ENCODE results near the gene PRR16.

DNA sequence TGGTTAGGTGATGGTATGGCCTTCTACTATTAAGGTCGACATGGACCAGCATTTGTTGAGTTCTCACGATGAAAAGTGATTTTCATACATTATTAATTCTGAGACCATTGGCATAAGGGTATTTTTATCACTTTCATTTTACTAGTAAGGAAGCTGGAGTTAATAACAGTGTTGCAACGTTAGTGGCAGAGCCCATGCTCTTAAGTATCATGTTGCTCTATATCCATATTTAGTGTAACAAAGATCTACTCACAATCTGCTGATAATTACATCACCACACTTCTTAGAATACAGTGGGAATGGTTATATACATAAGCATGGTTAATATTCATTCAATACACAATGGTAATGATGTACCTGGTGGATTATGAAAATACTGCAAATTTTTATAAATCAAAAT lies 81.9 kb downstream of the PRR16 start:
- TF ChIP-seq, protein P1, sequence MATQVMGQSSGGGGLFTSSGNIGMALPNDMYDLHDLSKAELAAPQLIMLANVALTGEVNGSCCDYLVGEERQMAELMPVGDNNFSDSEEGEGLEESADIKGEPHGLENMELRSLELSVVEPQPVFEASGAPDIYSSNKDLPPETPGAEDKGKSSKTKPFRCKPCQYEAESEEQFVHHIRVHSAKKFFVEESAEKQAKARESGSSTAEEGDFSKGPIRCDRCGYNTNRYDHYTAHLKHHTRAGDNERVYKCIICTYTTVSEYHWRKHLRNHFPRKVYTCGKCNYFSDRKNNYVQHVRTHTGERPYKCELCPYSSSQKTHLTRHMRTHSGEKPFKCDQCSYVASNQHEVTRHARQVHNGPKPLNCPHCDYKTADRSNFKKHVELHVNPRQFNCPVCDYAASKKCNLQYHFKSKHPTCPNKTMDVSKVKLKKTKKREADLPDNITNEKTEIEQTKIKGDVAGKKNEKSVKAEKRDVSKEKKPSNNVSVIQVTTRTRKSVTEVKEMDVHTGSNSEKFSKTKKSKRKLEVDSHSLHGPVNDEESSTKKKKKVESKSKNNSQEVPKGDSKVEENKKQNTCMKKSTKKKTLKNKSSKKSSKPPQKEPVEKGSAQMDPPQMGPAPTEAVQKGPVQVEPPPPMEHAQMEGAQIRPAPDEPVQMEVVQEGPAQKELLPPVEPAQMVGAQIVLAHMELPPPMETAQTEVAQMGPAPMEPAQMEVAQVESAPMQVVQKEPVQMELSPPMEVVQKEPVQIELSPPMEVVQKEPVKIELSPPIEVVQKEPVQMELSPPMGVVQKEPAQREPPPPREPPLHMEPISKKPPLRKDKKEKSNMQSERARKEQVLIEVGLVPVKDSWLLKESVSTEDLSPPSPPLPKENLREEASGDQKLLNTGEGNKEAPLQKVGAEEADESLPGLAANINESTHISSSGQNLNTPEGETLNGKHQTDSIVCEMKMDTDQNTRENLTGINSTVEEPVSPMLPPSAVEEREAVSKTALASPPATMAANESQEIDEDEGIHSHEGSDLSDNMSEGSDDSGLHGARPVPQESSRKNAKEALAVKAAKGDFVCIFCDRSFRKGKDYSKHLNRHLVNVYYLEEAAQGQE (IDR thresholded peaks at IDR 0.05; ENCODE audit: insufficient read depth in 1 of 2, low read depth in 2 of 2, low read length in 2 of 2), result no peak
- no peak for TF ChIP-seq POLR2AphosphoS5 (IDR thresholded peaks at IDR 0.05; ENCODE audit: low read depth, low read length)
- TF ChIP-seq SIN3A (IDR thresholded peaks at IDR 0.05; ENCODE audit: borderline replicate concordance, insufficient read depth, low read length), result no peak
- TF ChIP-seq TAF1 (IDR thresholded peaks at IDR 0.05; ENCODE audit: borderline replicate concordance, insufficient read depth, low read length), result no peak
- TF ChIP-seq FOXP2 (optimal IDR thresholded peaks at IDR 0.05; ENCODE audit: borderline replicate concordance, extremely low read depth, extremely low read length, insufficient read depth), result no peak
